HepG2 (cell line): ENCODE measurements around the gene DNASE1L2. TPM values are rescaled to one million over a fixed set of nuclear protein-coding genes. Genes with fewer than 3 reads are reported as not detected.

Experiments used
- BORCS8-MEF2B ChIP-seq: sonication (generic); formaldehyde crosslinking; IDR thresholded peaks from 2 replicates; pipeline ENCODE4 v1.8.0; 2022; ENCODE audit warnings: mild to moderate bottlenecking, missing genetic modification reagents
- BRCA1 ChIP-seq: sonication (generic); formaldehyde crosslinking; IDR thresholded peaks from 2 replicates; pipeline ENCODE4 v1.4.0; 2020; ENCODE audit warnings: missing genetic modification reagents
- CEBPB ChIP-seq: IDR thresholded peaks from 2 replicates; pipeline ENCODE4 v1.6.1; 2011; ENCODE audit warnings: low read depth, low read length, improper control_type of control experiment, borderline replicate concordance
- FOXO1 ChIP-seq: sonication (generic); formaldehyde crosslinking; IDR thresholded peaks from 2 replicates; pipeline ENCODE4 v1.4.0; 2020; ENCODE audit warnings: missing genetic modification reagents
- HNRNPK ChIP-seq: fragments of 200-400 bp; formaldehyde crosslinking; IDR thresholded peaks from 2 replicates; pipeline ENCODE4 v1.6.1; 2018; ENCODE audit warnings: low read length, low read depth, moderate library complexity, mild to moderate bottlenecking; ENCODE audit not compliant: poor library complexity, severe bottlenecking
- HNRNPUL1 ChIP-seq: fragments of 200-400 bp; formaldehyde crosslinking; IDR thresholded peaks from 2 replicates; pipeline ENCODE4 v1.6.1; 2017; ENCODE audit warnings: low read depth, mild to moderate bottlenecking, low read length, moderate library complexity
- MYC ChIP-seq: sonication (generic); formaldehyde crosslinking; IDR thresholded peaks from 2 replicates; pipeline ENCODE4 v1.9.0; 2021; ENCODE audit warnings: missing genetic modification reagents, borderline replicate concordance
- SRSF4 ChIP-seq: fragments of 200-400 bp; formaldehyde crosslinking; IDR thresholded peaks from one replicate; pipeline ENCODE4 v1.6.1; 2018; ENCODE audit warnings: mild to moderate bottlenecking, low read depth, low read length, moderate library complexity; ENCODE audit not compliant: poor library complexity, severe bottlenecking
- ZNF205 ChIP-seq: IDR thresholded peaks from 2 replicates; pipeline ENCODE4 v1.6.1; 2018; ENCODE audit warnings: missing biosample characterization, missing genetic modification reagents
- ZNF615 ChIP-seq: sonication (generic); formaldehyde crosslinking; IDR thresholded peaks from 2 replicates; pipeline ENCODE4 v1.5.0; 2020; ENCODE audit warnings: mild to moderate bottlenecking, missing genetic modification reagents, borderline replicate concordance
- polyA plus RNA-seq, 8 experiments: library from polyadenylated mRNA; depleted of rRNA in 3 of 8; stranded (reverse) in 7 of 8; unstranded in 1 of 8; fragments of >200 nt; fragmentation: Illumina TruSeq in 4 of 8; extraction: Trizol in 4 of 8; gene quantifications; 2 replicates each; pipeline versions ENCODE4 v1.2.1 to v1.2.3, GENCODE V29; 2011 to 2016; ENCODE audit warnings: low read depth in 4 of 8, missing spikeins in 1 of 8, mixed read lengths in 1 of 8; ENCODE audit not compliant: insufficient read depth in 1 of 8
- total RNA-seq, 5 experiments: library from RNA; depleted of rRNA; stranded (reverse); fragments of >200 nt; fragmentation: Illumina TruSeq; extraction: Trizol; gene quantifications; 2 replicates each; pipeline ENCODE4 v1.2.3, GENCODE V29; 2016; ENCODE audit warnings: low read depth in 1 of 5
- TF ChIP-seq, protein P1 (sequence below): sonication (generic); formaldehyde crosslinking; IDR thresholded peaks from 2 replicates; pipeline ENCODE4 v1.5.0; 2020; ENCODE audit warnings: mild to moderate bottlenecking, missing genetic modification reagents, borderline replicate concordance
- TF ChIP-seq, protein P2 (sequence below): sonication (generic); formaldehyde crosslinking; conservative IDR thresholded peaks from 2 replicates; pipeline ENCODE4 v1.8.0; 2022; ENCODE audit warnings: missing genetic modification reagents
- TF ChIP-seq, protein P3 (sequence below): sonication (generic); formaldehyde crosslinking; IDR thresholded peaks from 2 replicates; pipeline ENCODE4; 2020; ENCODE audit warnings: missing genetic modification reagents, mild to moderate bottlenecking, borderline replicate concordance
- TF ChIP-seq, protein P4 (sequence below): sonication (generic); formaldehyde crosslinking; IDR thresholded peaks from 2 replicates; pipeline ENCODE4 v1.8.0; 2022; ENCODE audit warnings: mild to moderate bottlenecking, missing genetic modification reagents
- TF ChIP-seq, protein P5 (sequence below): sonication (generic); formaldehyde crosslinking; IDR thresholded peaks from 2 replicates; pipeline ENCODE4 v1.5.1; 2020; ENCODE audit warnings: missing genetic modification reagents, mild to moderate bottlenecking, borderline replicate concordance

DNASE1L2 gene
- total and polyA plus RNA-seq, 2 of the 13 experiments (the other 11 are each of a cell fraction or from before 2014, with no cell fraction given) = 0.44 to 0.50 TPM

DNA sequence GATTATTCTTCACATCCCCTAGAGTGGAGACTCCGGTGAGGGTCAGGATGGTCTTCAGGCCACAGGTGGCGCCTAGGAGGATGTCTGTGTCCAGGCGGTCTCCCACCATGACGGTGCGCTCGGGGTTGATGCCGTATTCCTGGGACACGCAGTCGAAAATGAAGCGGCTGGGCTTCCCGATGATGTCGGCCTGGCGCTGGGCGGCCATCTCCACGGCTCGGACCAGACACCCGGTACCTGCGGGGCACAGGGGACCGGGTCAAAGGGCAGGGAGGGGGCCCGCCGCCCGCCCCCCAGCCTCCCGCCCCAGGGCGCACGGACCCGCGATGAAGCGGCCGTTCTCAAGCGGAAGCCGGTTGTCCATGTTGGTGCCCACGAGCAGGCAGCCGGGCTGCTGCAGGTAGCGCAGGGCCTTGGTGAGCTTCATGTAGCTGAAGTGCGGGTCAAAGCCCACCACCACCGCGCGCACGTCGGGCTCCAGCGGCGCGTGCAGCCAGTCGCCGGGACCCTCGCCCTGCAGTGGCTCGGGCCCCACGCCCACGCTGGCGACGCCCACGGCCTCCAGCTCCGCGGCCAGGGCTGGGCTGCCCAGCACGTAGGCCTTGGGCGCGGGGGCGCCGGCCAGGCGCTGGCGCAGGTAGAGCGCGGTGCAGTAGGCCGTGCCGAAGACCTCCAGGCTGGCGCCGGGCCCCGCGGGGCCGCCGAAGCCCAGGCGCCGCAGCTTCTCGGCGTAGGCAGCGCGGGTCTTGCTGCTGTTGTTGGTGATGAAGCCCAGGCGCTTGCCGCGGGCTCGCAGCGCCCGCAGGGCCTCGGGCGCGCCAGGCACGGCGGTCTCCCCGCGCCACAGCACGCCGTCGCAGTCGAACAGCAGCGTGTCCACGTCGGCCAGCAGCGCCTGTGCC, 22.2 kb upstream of the DNASE1L2 start (continued):
- TF ChIP-seq, protein P1, sequence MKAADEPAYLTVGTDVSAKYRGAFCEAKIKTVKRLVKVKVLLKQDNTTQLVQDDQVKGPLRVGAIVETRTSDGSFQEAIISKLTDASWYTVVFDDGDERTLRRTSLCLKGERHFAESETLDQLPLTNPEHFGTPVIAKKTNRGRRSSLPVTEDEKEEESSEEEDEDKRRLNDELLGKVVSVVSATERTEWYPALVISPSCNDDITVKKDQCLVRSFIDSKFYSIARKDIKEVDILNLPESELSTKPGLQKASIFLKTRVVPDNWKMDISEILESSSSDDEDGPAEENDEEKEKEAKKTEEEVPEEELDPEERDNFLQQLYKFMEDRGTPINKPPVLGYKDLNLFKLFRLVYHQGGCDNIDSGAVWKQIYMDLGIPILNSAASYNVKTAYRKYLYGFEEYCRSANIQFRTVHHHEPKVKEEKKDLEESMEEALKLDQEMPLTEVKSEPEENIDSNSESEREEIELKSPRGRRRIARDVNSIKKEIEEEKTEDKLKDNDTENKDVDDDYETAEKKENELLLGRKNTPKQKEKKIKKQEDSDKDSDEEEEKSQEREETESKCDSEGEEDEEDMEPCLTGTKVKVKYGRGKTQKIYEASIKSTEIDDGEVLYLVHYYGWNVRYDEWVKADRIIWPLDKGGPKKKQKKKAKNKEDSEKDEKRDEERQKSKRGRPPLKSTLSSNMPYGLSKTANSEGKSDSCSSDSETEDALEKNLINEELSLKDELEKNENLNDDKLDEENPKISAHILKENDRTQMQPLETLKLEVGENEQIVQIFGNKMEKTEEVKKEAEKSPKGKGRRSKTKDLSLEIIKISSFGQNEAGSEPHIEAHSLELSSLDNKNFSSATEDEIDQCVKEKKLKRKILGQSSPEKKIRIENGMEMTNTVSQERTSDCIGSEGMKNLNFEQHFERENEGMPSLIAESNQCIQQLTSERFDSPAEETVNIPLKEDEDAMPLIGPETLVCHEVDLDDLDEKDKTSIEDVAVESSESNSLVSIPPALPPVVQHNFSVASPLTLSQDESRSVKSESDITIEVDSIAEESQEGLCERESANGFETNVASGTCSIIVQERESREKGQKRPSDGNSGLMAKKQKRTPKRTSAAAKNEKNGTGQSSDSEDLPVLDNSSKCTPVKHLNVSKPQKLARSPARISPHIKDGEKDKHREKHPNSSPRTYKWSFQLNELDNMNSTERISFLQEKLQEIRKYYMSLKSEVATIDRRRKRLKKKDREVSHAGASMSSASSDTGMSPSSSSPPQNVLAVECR = no peak; the same call in 1 of the 2 replicates
- TF ChIP-seq HNRNPK = no peak
- TF ChIP-seq, protein P2, sequence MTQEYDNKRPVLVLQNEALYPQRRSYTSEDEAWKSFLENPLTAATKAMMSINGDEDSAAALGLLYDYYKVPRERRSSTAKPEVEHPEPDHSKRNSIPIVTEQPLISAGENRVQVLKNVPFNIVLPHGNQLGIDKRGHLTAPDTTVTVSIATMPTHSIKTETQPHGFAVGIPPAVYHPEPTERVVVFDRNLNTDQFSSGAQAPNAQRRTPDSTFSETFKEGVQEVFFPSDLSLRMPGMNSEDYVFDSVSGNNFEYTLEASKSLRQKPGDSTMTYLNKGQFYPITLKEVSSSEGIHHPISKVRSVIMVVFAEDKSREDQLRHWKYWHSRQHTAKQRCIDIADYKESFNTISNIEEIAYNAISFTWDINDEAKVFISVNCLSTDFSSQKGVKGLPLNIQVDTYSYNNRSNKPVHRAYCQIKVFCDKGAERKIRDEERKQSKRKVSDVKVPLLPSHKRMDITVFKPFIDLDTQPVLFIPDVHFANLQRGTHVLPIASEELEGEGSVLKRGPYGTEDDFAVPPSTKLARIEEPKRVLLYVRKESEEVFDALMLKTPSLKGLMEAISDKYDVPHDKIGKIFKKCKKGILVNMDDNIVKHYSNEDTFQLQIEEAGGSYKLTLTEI = no peak
- TF ChIP-seq BRCA1 (CRISPR knock-in tag) = no peak
- no peak for TF ChIP-seq MYC (CRISPR knock-in tag)
- TF ChIP-seq BORCS8-MEF2B (CRISPR knock-in tag) = no peak
- TF ChIP-seq ZNF615 = no peak
- TF ChIP-seq HNRNPUL1 = no peak
- TF ChIP-seq ZNF205 = no peak
- TF ChIP-seq, protein P3, sequence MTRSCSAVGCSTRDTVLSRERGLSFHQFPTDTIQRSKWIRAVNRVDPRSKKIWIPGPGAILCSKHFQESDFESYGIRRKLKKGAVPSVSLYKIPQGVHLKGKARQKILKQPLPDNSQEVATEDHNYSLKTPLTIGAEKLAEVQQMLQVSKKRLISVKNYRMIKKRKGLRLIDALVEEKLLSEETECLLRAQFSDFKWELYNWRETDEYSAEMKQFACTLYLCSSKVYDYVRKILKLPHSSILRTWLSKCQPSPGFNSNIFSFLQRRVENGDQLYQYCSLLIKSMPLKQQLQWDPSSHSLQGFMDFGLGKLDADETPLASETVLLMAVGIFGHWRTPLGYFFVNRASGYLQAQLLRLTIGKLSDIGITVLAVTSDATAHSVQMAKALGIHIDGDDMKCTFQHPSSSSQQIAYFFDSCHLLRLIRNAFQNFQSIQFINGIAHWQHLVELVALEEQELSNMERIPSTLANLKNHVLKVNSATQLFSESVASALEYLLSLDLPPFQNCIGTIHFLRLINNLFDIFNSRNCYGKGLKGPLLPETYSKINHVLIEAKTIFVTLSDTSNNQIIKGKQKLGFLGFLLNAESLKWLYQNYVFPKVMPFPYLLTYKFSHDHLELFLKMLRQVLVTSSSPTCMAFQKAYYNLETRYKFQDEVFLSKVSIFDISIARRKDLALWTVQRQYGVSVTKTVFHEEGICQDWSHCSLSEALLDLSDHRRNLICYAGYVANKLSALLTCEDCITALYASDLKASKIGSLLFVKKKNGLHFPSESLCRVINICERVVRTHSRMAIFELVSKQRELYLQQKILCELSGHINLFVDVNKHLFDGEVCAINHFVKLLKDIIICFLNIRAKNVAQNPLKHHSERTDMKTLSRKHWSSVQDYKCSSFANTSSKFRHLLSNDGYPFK = no peak
- no peak for TF ChIP-seq SRSF4
- no peak for TF ChIP-seq CEBPB
- no peak for TF ChIP-seq FOXO1 (CRISPR knock-in tag)
- TF ChIP-seq, protein P4, sequence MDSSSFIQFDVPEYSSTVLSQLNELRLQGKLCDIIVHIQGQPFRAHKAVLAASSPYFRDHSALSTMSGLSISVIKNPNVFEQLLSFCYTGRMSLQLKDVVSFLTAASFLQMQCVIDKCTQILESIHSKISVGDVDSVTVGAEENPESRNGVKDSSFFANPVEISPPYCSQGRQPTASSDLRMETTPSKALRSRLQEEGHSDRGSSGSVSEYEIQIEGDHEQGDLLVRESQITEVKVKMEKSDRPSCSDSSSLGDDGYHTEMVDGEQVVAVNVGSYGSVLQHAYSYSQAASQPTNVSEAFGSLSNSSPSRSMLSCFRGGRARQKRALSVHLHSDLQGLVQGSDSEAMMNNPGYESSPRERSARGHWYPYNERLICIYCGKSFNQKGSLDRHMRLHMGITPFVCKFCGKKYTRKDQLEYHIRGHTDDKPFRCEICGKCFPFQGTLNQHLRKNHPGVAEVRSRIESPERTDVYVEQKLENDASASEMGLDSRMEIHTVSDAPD (CRISPR knock-in tag) = no peak
- TF ChIP-seq, protein P5, sequence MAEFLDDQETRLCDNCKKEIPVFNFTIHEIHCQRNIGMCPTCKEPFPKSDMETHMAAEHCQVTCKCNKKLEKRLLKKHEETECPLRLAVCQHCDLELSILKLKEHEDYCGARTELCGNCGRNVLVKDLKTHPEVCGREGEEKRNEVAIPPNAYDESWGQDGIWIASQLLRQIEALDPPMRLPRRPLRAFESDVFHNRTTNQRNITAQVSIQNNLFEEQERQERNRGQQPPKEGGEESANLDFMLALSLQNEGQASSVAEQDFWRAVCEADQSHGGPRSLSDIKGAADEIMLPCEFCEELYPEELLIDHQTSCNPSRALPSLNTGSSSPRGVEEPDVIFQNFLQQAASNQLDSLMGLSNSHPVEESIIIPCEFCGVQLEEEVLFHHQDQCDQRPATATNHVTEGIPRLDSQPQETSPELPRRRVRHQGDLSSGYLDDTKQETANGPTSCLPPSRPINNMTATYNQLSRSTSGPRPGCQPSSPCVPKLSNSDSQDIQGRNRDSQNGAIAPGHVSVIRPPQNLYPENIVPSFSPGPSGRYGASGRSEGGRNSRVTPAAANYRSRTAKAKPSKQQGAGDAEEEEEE = no peak
